ENCODE measurements around the gene WDFY3.

GRCh38 chr4:84865600-84865999 lies 100.9 kb downstream of the WDFY3 start:
- TF ChIP-seq CTCF (IDR thresholded peaks at IDR 0.05) (no peak), EZH2 (IDR thresholded peaks at IDR 0.05) (no peak), EZH2phosphoT487 (IDR thresholded peaks at IDR 0.05) (no peak)
